GM18907 (cell line): ENCODE results near the gene NAA50.
A peak's percentile ranks its signal among the peaks of the same experiment; 100 is the strongest.

ENCODE experiments used
- ATAC-seq: cut with Tn5 transposase; IDR thresholded peaks from one replicate; pipeline ENCODE4 v1.9.1; 2021; ENCODE audit warnings: mild to moderate bottlenecking, moderate library complexity; ENCODE audit not compliant: unreplicated experiment

Gene NAA50

DNA sequence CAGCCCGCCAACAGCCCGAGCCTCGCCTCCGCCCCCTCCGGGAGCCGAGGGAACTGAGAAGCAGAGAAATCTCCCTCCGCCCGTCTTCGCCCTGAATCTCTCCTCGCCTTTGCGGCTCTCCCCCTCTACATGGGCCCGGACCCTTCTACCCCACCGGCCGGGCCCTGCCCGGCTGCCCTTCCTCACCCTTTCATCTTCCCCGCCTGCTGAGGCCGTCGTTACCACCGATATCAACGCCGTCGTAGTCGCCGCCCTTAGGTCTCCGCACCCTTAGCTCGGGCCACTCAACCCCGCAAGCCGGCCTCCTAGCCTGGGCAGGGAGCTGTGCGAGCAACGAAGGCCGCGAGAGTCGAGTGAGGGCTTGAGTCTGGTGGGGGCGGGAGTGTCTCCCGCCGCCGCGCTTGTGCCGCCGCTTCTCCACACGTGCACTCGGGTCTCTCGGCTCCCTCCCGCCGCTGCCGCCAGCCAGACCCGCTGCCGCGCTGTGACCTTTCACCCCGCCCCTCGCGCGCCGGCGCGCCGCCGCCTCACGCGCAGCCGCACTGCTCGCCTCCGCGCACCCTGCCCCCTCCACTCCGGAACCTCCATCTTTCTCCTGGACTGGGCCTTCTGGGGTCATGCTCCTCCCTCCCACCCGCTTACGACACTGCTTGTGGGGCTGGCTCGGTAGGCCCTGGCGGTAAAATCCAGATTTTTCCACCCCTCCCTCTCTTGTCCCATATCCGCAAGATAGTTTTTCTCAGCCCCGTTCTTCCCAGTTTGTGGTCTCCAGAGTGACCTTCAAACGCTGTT is at the start of gene NAA50:
Gene NAA50 (minus strand): TSS at position 494 of the 792 bp plus-strand sequence. CDS start 300 bp downstream, at position 194.
- peak; percentile 57 for ATAC-seq

DNA sequence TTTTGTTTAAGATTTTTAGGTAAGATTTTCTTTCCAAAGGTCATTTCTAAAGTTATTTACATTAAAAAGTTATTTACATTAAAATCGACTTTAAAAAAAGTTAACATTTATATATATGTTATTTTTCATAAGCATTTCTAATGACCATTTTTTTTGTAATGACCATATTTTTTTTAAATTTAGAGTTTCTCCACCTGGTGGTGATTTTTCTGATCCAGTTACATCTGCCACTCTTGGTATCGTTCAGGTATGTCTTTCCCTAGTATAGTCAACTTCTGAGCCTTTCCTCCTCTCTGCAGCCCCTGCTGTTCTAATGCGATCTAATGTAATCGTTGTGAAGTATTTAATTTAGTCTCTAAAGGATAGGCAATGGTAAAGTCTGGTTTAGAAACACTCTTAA is 49.6 kb upstream of the NAA50 start:
- no peak for ATAC-seq

DNA sequence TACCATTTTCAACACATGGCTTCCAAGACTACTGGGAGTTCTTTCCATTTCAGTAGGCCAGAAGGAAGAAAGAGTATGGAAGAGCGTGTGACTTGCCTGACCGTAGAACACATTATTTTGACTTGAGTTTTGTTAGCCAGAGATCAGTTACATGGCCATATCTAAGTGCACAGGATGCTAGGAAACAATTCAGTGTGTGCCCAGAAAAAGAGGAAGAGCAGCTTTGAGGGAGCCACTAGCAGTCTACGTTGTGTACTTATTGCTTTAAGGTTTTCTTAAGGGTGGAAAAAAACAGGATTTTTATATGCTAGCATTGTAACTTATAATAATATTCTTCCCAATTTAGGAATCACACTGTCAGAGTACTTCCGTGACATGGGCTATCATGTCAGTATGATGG is 48.5 kb upstream of the NAA50 start:
- ATAC-seq: no peak

DNA sequence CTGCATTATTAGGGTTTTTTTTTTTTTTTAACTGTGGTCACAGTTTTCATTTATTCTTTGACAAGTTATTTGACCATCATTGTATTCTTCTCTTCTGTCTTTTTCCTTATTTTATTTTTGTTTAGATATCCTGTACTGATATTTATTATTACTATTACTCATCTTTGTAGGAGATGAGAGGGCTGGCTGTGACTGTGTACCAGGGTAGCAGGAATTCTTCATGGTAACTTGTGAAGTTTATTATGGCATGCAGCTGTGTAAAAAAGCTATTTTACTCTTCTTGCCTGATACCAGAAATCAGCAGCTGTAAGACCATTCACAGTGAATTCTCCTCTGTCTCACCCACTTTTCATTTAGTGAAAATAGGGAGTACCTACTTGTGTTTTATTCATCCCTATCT is 45.3 kb upstream of the NAA50 start:
- ATAC-seq: no peak

- no peak for ATAC-seq
These were observed 37.9 kb upstream of the NAA50 start for GRCh38 chr3:113783980-113784379.

- peak; percentile 67 for ATAC-seq
These were observed 37.4 kb upstream of the NAA50 start for GRCh38 chr3:113783463-113783862.

- ATAC-seq: no peak
These were observed 30.5 kb upstream of the NAA50 start for GRCh38 chr3:113776564-113776963.

GRCh38 chr3:113775516-113775915 is 29.5 kb upstream of the NAA50 start:
- no peak for ATAC-seq

- ATAC-seq: no peak
These were observed 27.3 kb upstream of the NAA50 start for GRCh38 chr3:113773381-113773780.

DNA sequence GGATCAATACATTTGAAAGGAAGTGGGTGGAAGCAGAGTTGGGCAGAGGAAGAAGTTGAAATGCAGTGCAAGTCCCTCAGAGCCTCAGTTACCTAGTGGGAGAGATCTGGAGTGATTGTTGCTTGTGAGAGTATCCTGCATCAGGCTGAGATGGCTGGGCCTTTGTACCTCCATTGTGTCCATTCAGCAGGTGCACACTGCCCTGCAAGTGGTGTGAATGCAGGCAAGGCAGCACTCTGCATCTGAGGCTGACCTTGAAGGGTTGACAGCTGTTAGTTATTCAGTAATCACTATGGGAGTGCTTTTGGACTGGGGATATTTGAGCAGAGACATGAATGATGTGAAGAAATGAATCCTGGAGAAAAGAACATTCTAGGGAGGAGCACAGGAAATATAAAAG is 25.9 kb upstream of the NAA50 start:
- no peak for ATAC-seq

DNA sequence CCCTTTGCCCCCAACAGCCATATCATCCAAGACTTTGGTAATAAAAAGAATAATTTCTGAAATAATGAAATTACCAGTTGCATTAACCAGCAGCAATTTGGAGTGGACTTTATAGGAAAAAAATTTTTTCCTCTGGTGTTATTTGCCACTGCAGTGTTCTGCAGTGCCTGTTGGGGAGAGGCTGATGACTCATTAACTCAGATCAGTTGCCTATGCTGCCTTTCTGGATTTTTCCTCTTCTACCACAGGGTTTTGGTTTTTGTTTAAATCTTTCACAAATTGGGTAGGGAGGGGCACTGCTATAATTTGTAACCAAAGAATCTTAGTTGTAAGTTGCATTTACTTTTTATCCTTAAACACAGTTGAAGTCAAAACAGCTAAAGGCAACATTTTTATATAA is 23.5 kb upstream of the NAA50 start:
- peak; percentile 85 for ATAC-seq

- ATAC-seq: no peak
These were observed 18.6 kb upstream of the NAA50 start for GRCh38 chr3:113764698-113765097.

GRCh38 chr3:113758389-113759024 is 12.5 kb upstream of the NAA50 start:
- ATAC-seq: no peak

DNA sequence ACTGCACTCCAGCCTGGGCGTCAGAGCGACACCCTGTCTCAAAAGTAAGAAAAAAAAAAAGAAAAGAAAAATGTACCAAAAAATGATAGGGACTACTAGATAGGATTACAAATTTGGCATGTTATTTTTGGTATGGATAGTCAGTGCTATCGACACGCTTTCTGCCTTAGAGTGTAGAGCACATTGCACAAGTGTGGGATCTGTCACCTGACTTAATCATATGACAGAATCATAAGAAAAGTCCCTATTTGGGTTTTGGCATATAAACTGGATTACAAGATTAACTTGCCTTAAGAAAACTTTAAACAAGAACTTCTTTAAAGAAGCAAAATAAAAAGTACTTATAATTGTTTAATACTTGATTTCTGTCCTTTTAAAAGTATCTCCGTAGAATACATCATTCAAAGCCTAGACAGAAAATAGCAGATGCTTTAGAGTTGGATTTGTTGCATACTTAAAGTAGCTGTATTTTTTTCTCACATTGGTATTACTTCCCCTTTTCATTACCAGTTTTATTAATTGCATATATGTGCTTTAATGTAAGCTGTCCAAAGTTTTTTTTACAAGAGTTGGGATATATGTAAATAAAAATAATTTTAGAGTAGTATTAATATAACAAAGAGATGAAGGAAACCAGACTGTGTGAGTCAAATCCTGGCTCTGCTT is 8.6 kb upstream of the NAA50 start:
- ATAC-seq: peak; percentile 64

DNA sequence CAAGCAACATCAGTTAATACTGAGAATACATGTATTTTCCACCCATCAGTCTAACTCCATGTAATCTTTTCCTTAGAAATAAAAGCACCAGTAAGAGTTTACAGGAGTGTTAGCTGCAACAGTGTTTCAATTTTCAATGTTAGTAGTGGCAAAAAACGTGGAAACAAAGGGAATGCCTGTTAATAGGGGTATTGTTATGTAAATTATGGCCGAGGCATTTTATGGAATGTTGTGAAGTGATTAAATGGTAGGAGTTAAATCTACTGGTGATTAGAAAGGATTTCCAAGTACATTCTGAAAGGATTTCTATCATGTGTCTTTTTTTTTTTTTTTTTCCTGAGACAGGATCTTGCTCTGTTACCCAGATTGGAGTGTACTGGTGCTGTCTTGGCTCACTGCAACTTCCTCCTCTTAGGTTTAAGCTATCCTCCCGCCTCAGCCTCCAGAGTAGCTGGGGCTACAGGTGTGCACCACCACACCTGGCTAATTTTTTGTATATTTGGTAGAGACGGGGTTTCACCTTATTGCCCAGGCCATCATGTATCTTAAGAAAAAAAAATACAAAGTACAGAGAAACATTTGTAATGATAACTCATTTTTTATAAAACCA is 7.4 kb upstream of the NAA50 start:
- ATAC-seq: no peak

DNA sequence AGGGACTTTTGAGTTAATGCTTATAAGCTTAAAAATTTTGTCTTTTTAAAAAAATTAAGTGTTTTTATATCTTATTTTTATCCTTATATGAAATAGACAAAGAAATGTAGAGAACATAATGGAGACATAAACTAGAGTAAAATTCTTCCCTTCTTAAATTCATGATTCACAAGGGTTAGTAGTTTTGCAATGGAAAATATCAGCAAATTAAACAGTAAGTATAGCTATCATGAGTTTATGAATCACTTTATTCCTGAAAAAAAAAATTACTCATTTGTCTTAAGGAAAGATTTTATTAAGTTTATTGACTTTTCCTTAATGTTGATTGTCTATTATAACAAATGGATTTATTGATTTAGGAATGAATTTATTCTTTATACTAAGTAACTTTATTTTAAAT is 5.1 kb upstream of the NAA50 start:
- no peak for ATAC-seq

DNA sequence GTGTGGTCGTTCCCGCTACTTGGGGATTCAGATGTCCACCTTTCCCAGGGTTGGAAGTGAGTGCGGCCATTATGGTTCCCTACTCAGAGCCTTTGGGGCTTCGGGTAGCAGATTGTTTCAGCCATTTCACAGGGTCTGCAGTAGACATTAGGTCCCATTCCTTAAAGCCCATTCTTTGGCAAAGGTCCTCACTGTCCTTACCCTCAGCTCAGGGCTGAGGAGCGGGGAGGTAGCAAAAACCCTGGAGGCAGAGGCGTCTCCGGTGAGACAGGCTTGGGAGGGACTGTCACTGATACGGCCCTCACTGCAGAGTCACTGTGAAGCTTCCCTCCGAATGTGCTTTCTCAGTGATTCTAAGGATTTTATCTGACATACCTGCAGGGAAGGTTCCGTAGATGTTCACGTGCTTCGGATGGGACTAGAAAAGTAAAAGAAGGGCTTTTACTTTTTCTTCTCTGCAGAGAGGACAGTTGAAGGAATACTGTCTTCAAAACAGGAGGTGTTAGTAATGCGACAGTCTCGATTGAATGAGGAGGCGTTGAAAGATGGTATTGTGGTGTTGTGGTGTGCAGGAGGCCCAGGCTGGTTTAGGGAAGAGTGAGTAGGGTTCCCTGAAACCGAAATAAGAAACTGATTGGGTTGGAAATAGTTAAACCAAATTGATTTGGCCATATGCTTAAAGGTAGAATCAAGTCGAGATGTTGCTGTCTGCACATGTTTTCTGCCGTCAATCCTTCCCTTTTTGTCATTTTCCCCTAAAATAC is 1.4 kb upstream of the NAA50 start:
- peak; percentile 15 for ATAC-seq

GRCh38 chr3:113746548-113747282 is 666 bp upstream of the NAA50 start, which contains the start of gene ATP6V1A:
TSS of gene ATP6V1A (plus strand) at chr3:113747035. CDS start at chr3:113778754, 31,719 bp downstream.
- peak; percentile 49 for ATAC-seq

GRCh38 chr3:113744941-113745755 is 901 bp downstream of the NAA50 start:
- ATAC-seq: peak; percentile 66
